Skeletal muscle cell (primary cell): ENCODE results near the gene RASD1.
A peak's percentile ranks its signal among the peaks of the same experiment; 100 is the strongest.
"Not testable (repeated sequence)": the region's sequence is repeated elsewhere in the genome, so short reads cannot be mapped to it uniquely, and the experiment has no call there.

Source experiments
- DNase-seq: peaks from one replicate; pipeline ENCODE4 v3.0.0-alpha.2; 2010; ENCODE audit warnings: low read depth
- H3K4me3 ChIP-seq: 2 replicates; pipeline ENCODE4 v1.5.1; 2011; ENCODE audit warnings: low read depth, mild to moderate bottlenecking, control low read depth, low read length, moderate library complexity

Gene RASD1

GRCh38 chr17:17499402-17500145, 3.4 kb upstream of the RASD1 start:
- no peak overlapping the region for H3K4me3 ChIP-seq
- no peak for DNase-seq

GRCh38 chr17:17498606-17499301, 2.6 kb upstream of the RASD1 start:
- H3K4me3 ChIP-seq = no peak overlapping the region
- DNase-seq = no peak

GRCh38 chr17:17497845-17498520, 1.8 kb upstream of the RASD1 start:
- no peak overlapping the region for H3K4me3 ChIP-seq

GRCh38 chr17:17497065-17497844, 1.1 kb upstream of the RASD1 start:
- DNase-seq = no peak
- H3K4me3 ChIP-seq = peak overlapping the region; percentile 13

More at GRCh38 chr17:17497845-17498520, 1.8 kb upstream of the RASD1 start:
- no peak for DNase-seq

- peak overlapping the region; percentile 60 for H3K4me3 ChIP-seq
- no peak for DNase-seq
Measured at GRCh38 chr17:17495536-17496188, 533 bp downstream of the RASD1 start.

- peak overlapping the region; percentile 60 for H3K4me3 ChIP-seq
- DNase-seq = no peak
Measured at GRCh38 chr17:17494870-17495535, 1.2 kb downstream of the RASD1 start.

GRCh38 chr17:17494499-17494869, 1.7 kb downstream of the RASD1 start:
- no peak for DNase-seq

GRCh38 chr17:17493986-17494466, 2.2 kb downstream of the RASD1 start:
- no peak for DNase-seq
- no peak overlapping the region for H3K4me3 ChIP-seq

More at GRCh38 chr17:17494499-17494869, 1.7 kb downstream of the RASD1 start:
- H3K4me3 ChIP-seq = peak overlapping the region; percentile 60

GRCh38 chr17:17493249-17493985, 2.8 kb downstream of the RASD1 start:
- no peak overlapping the region for H3K4me3 ChIP-seq
- no peak for DNase-seq

- DNase-seq = no peak
- H3K4me3 ChIP-seq = no peak overlapping the region
Measured at GRCh38 chr17:17492571-17492970, 3.6 kb downstream of the RASD1 start.

- no peak overlapping the region for H3K4me3 ChIP-seq
- DNase-seq = no peak
Measured at GRCh38 chr17:17492085-17492484, 4.1 kb downstream of the RASD1 start.

- DNase-seq = no peak
Measured at GRCh38 chr17:17491546-17491988, 4.6 kb downstream of the RASD1 start.

GRCh38 chr17:17491031-17491471, 5.1 kb downstream of the RASD1 start:
- no peak for DNase-seq
- H3K4me3 ChIP-seq = no peak overlapping the region

More at GRCh38 chr17:17491546-17491988, 4.6 kb downstream of the RASD1 start:
- H3K4me3 ChIP-seq = no peak overlapping the region

- no peak overlapping the region for H3K4me3 ChIP-seq
- no peak for DNase-seq
Measured at GRCh38 chr17:17487998-17488397, 8.2 kb downstream of the RASD1 start.

GRCh38 chr17:17486416-17486815, 9.8 kb downstream of the RASD1 start:
- not testable (repeated sequence) for DNase-seq, H3K4me3 ChIP-seq

GRCh38 chr17:17485420-17485819, 10.8 kb downstream of the RASD1 start:
- DNase-seq = no peak
- H3K4me3 ChIP-seq = no peak overlapping the region

- H3K4me3 ChIP-seq = no peak overlapping the region
- no peak for DNase-seq
Measured at GRCh38 chr17:17484451-17484899, 11.7 kb downstream of the RASD1 start.

- H3K4me3 ChIP-seq = no peak overlapping the region
- no peak for DNase-seq
Measured at GRCh38 chr17:17481860-17482259, 14.3 kb downstream of the RASD1 start.
